Measurements from ENCODE around the gene ATAD2B. TPM values are rescaled to one million over a fixed set of nuclear protein-coding genes. Genes with fewer than 3 reads are reported as not detected.

ATAD2B gene
- total RNA-seq, 3 donors from 2014 or later = 25.8 to 38.5 (median 27.9) TPM

GRCh38 chr2:23900133-23900532 is 26.8 kb downstream of the ATAD2B start:
- no peak for TF ChIP-seq CTCF (IDR thresholded peaks at IDR 0.05)
- peak in 2 of 3 donors; percentile 40 to 61 for DNase-seq
- H3K36me3 ChIP-seq (ENCODE audit: low read depth) = no peaks in the 10 kb centered on the region
- intact Hi-C loops (cut with DNase I, micrococcal nuclease) = no loop called here
- H3K9me3 ChIP-seq = no peaks in the 10 kb centered on the region
- peak; percentile 72 for ATAC-seq
- H3K4me3 ChIP-seq = no peak overlapping the region
- H3K4me1 ChIP-seq (ENCODE audit: low read depth) = peaks cover 25% of the 10 kb centered on the region

DNA sequence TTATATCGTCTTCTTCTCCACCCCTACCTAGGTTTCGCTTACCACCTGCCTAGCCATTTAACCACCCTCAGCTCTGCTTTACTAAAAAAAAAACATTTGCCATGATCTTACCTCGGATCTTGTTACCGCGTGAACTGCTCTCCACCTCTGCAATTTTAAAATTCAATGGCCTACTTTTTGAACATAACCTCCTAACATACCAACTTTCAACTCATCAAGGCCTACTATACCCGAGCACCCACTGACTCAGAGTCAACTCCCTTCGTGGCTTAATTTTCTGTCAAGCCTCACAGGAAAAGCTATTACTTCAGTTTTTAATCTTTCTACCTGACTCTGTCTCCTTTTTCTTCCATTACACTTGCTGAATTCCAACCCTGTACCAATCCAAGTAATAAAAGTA is 55.7 kb downstream of the ATAD2B start:
- no peaks in the 10 kb centered on the region for H3K4me1 ChIP-seq (ENCODE audit: low read depth)
- ATAC-seq (no peak), DNase-seq (no peak)
- TF ChIP-seq CTCF (IDR thresholded peaks at IDR 0.05) = no peak
- no peak overlapping the region for H3K4me3 ChIP-seq
- H3K36me3 ChIP-seq (ENCODE audit: low read depth) = no peaks in the 10 kb centered on the region
- H3K9me3 ChIP-seq = no peaks in the 10 kb centered on the region
- intact Hi-C loops (cut with DNase I, micrococcal nuclease) = no loop called here

DNA sequence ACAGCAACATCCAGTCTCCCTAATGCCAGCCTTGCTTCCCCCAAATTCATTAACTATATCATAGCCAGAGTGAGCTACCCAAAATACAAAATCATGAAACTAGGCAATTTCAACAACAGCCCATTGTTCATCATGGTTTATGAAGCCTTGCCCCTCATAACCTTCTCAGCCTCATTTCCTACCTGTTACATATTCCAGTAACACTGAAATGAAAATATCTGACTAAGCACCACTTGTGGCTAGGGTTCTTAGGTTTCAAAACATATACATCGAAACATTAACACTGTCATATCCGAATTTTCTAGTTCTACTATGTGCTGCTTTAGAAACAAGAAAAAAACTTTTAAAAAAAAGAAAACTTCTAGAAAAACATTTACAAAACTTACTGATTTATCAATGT is 59.5 kb downstream of the ATAD2B start:
- H3K4me1 ChIP-seq (ENCODE audit: low read depth) = no peaks in the 10 kb centered on the region
- no peak overlapping the region for H3K4me3 ChIP-seq
- TF ChIP-seq CTCF (IDR thresholded peaks at IDR 0.05) = no peak
- H3K9me3 ChIP-seq = no peaks in the 10 kb centered on the region
- intact Hi-C loops (cut with DNase I, micrococcal nuclease) = no loop called here
- DNase-seq (no peak), ATAC-seq (no peak)
- H3K36me3 ChIP-seq (ENCODE audit: low read depth) = no peaks in the 10 kb centered on the region

DNA sequence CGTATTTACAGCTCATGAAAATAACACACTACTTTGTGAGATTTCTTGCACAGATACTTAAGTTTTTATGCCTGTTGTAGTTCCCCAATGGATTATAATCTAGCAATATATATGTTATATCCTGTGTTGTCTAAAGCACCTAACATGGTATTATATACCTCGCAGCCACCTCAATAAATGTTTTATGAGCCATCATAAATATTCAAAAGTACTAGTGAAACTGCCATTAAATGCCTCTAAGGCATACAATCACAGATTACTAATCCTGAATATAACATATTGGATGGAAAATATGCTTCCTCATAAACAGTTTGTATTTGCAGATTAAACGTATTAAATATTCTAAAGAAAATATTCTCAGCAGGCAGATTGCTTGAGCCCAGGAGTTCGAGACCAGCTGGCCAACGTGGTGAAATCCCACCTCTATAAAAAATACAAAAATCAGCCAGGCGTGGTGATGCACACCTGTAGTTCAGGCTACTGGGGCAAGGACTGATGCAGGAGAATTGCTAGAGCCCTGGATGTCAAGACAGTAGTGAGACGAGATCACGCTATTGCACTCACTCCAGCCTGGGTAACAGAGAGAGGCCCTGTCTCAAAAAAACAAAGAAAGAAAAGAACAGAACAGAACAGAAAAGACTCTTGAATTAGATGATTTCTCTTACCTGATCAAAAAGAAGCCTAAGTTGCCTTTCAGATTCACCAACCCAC is 64.1 kb downstream of the ATAD2B start:
- Histone ChIP-seq H3K9me3 (no peaks in the 10 kb centered on the region), H3K4me3 (no peak overlapping the region), H3K4me1 (ENCODE audit: low read depth) (no peaks in the 10 kb centered on the region), H3K36me3 (ENCODE audit: low read depth) (no peaks in the 10 kb centered on the region)
- DNase-seq = no peak
- TF ChIP-seq CTCF (IDR thresholded peaks at IDR 0.05) = no peak
- intact Hi-C loops (cut with DNase I, micrococcal nuclease) = no loop called here
- ATAC-seq = no peak

DNA sequence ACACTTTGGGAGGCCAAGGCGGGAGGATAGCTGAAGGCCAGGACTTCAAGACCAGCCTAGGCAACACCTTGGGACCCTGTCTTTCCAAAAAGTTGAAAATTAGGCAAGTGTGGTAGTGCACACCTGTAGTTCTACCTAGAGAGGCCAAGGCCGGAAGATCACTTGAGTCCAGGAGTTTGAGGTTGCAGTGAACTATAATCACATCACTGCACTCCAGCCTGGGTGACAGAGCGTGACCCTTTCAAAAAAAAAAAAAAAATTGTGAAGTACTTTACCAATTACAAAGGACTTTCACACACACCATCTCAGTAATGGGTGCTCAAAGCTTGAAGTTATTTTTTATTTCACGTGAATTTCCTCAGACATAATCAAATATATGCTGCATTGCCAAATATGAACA is 65.0 kb downstream of the ATAD2B start:
- TF ChIP-seq CTCF (IDR thresholded peaks at IDR 0.05) = no peak
- H3K36me3 ChIP-seq (ENCODE audit: low read depth) = no peaks in the 10 kb centered on the region
- H3K4me1 ChIP-seq (ENCODE audit: low read depth) = no peaks in the 10 kb centered on the region
- intact Hi-C loops (cut with DNase I, micrococcal nuclease) = no loop called here
- ATAC-seq = no peak
- no peaks in the 10 kb centered on the region for H3K9me3 ChIP-seq
- no peak overlapping the region for H3K4me3 ChIP-seq
- no peak for DNase-seq

- no peak overlapping the region for H3K4me3 ChIP-seq
- H3K4me1 ChIP-seq (ENCODE audit: low read depth) = no peaks in the 10 kb centered on the region
- TF ChIP-seq CTCF (IDR thresholded peaks at IDR 0.05) = no peak
- no peaks in the 10 kb centered on the region for H3K36me3 ChIP-seq (ENCODE audit: low read depth)
- DNase-seq = no peak
- no peaks in the 10 kb centered on the region for H3K9me3 ChIP-seq
- intact Hi-C loops (cut with DNase I, micrococcal nuclease) = no loop called here
- no peak for ATAC-seq
These were observed 66.9 kb downstream of the ATAD2B start for GRCh38 chr2:23859983-23860382.

Measured in mucosa of descending colon (tissue), 3 donors.